Measurements from ENCODE around the gene CPM.

- TF ChIP-seq CTCF (IDR thresholded peaks at IDR 0.05) (no peak), EP300 (IDR thresholded peaks at IDR 0.05) (no peak), POLR2A (IDR thresholded peaks at IDR 0.05) (no peak), POLR2AphosphoS5 (IDR thresholded peaks at IDR 0.05) (no peak)
Measured at GRCh38 chr12:68823696-68824095, 109.3 kb downstream of the CPM start.
